ENCODE data around the gene PCNX4.

Gene PCNX4

DNA sequence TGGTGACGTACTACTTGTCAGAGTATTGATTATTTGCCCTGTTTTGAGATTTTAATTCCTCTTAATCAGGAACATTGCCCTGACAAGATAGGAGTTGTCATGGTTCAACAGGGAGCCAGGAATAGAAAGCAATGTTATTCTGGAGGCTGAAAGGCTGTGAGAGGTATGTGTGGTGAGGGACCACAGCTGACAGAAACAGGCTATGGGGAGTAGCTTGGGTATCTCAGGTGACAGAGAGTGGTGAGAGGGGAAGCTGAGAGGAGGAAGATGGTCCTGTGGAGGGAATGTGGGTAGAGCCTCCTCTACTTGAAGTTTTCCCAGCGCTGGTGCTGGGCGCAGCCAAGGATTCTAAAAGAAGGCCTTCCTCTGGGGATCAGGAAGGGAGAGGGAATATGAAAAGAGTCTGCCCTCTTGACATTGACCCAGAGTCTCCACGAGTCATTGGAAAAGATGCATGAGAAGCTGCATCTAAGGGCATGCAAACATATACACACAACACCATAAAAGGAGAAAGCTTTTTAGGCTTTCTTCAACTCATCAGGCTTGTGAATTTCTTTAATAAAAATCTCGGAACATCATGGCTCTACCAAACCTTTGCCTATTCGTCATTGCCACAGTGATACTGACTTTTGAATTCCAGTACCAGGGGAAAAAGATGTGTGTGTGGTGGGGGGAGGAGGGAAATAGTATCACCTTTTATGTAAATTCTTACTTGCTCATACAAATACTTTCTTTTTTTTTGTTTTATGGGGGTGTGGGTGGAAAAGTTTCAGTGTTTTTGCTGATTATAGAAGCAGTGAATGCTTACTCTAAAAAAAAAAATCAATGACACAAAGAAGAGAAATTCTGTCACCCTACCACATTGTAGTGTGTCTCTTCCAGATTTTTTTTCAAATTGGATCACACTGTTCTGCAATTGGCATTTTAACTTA is 113.4 kb downstream of the PCNX4 start:
- no peak for DNase-seq

DNA sequence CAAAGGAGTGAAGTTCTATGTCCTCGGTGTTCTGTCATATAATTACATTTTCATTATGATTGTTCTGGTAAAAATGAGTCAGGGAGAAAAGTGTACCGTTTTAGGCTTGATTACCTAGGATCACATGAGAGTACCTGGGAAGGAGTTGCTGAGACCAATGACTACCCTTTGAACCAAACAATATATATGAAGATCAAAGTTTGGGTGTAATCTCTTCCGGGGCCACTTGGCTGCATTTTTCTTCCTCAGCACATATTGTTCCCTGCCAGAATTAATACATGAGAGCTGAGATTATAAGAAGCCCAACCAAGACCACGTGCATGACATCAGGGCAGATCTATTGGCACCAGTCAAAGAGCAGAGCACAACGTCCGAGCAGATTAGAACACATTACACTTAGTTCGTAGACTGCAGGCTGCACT is 114.5 kb downstream of the PCNX4 start:
- no peak for DNase-seq

- DNase-seq: no peak
Observed at GRCh38 chr14:60206837-60207533, 115.3 kb downstream of the PCNX4 start.

DNA sequence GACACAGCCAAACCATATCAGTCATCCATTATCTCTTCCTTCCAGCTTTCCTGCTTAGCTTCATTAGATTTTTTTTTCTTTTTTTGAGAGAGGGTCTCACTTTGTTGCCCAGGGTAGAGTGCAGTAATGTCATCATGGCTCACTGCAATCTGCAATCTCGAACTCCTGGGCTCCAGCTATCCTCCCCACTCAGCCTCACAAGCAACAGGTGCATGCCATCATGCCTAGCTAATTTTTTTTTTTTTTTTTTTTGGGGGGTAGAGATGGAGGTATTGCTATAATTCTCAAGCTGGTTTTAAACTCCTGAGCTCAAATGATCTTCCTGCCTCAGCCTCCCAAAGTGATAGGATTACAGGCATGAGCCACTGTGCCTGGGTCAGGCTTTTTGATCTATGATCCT is 119.0 kb downstream of the PCNX4 start:
- no peak for DNase-seq

DNA sequence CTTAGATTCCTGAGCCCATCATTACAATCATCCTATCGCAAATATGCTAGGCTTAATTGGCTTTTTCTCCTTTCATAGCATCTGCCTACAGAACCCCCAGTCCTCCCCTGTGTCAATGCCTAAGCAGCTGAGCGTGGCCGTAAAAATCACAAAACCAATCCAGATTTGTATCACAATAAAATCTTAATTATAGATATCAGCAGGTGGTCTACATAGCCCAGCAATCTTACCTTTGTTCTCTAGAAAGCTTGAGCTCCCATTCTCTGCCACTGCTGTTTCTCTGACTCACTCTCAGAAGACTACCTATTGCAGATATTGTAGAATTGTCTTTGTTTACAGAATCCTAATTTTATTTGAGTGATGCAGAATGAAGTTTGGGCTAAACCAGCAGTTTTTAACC is 119.4 kb downstream of the PCNX4 start:
- DNase-seq: no peak

DNA sequence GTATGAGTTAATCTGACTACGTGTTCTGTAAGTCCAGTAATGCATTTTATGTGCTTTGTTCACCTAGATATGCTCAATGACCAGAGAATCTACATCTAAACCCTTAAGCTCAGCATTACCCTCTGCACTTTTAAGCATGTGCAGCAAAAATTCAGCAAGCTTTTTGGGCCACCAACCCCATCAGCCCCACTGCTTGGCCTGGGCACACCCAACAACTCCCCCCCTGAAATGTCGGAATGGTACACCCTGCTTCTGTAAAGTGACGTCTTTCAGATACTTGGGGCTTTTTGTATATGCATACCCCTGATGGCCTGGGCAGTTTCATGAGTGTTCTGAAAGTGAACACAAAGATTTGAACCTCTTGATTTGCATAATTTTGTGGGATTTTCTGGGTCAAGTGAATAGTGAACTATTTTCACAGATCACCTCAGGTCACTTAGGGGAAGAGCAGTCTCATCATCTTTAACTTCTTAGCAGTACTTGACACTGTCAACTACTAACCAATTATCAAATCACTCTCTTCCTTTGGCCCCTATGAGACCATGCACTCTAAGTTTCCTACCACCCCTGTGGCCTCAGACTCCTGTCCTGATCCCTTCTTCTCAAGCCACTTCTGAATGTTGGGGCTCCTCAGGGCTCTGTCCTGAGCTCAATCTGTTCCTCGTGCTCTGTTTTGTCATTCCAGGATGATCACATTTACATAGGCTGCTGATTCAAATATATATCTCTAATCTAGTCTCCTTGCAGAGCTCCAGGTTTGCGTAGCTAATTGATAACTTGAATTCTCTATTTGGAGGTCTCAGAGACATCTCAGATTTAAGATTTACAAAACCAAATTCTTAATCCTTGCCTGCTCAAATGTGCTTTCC is 121.0 kb downstream of the PCNX4 start:
- DNase-seq: no peak

DNA sequence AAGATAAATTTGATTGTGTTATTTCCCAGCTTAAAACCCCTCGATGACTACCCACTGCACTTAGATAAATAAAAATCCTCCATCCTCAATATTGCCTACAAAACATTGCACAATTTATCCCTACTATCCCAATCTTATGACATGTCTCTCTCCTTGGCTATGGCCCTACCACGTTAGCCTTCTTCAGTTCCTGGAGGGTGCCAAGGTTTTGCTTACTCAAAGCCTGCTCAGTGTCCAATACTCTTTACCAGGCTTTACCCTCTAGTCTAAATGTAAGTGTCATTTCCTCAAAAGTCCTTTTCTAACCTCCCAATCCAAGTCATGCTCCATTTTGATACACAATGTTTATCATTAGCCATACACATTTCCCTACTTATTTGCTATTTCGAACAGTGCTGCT is 122.3 kb downstream of the PCNX4 start:
- DNase-seq: no peak

DNA sequence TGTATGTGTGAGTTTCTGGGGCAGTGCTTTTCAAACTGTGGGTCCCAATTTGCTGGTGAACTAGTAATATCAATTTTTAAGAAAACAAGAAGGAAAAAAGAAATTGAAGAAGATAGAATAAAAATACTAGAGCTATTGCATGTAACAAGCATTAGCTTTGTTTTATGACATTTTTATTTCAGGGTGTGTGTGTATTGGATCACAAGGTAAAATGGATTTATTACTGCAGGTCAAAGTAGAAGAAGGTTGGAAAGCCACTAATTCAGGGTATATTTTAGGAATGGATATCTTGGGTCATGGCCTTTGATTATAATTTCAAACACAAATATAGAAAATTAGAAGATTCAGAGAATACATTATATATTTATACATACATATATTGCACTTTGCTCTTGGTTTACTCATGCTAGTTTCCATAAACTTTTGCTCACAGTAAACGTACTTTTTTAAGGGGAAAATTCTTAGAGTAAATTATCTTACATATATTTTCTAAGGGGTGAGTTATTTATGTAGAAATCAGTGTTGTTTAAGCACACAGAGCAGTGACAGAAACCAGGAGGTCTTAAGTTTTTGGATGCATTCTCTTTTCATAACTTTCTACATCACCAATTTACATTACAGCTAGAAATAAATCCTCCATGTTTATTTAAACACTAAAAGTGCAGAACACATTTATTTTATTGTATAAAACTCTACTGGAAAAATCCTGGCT is 122.8 kb downstream of the PCNX4 start:
- DNase-seq: no peak

- no peak for DNase-seq
Observed at GRCh38 chr14:60215127-60215444, 123.4 kb downstream of the PCNX4 start.

DNA sequence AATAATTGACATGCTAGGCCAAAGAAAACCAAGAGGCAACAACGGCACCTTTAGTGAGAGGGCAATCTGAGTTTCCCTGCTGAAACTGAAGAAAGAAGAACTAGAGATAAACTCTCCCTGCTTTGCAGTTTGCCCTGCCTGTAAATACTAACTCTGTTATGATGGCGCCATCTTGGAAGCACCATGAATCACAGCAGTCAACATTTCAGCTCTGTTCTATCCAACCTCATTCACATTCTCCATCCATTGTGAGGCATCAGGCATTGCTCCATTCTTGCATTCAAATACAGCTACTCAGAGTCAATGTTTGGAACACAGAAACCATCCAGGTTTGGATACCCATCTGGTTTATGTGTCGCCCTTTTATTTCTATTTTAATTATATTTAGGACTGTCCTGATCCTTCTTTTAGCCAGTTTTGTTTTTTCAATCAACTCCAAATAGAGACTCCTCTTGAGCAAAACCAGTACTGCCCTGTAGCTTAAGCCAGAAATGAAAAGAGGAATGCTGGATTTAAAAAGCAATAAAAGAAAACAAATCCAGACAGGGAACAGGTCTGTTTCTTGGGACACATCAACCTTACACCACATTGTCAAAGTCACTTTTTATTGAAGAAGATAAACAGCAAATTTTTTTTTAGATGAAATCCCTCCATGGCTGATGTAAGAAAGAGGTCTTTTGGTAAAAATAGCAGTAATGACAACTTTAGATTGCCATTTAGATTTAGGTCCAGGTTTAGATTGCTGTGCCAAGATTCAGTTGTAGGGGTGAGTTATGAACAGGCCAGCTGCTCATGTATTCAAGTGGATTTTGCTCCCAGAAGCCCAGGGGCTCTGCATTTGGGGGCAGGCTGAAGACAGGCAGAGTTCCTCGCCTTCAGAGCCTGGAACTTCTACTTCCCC is 124.0 kb downstream of the PCNX4 start:
- no peak for DNase-seq

GRCh38 chr14:60217713-60218112 is 126.0 kb downstream of the PCNX4 start:
- no peak for DNase-seq

Data from nucleus accumbens (tissue), 56 donors.